ENCODE results near the gene ZNRF1. TPM values are rescaled to one million over a fixed set of nuclear protein-coding genes. Genes with fewer than 3 reads are reported as not detected.

ZNRF1 gene
- total RNA-seq, 3 donors from 2014 or later (not counting 1 experiment from before 2014, with no cell fraction given) = 2.4 to 5.1 (median 3.4) TPM

GRCh38 chr16:75120253-75120652 lies 121.4 kb downstream of the ZNRF1 start:
- H3K27me3 ChIP-seq (ENCODE audit: control insufficient read depth, insufficient read depth, low read length) = no peaks in the 10 kb centered on the region
- Mint-ChIP-seq H3K36me3 (peaks cover 12% of the 10 kb centered on the region), H3K27ac (no peak overlapping the region), H3K9me3 (peaks cover 2 to 6% of the 10 kb centered on the region in 2 donors), H3K4me3 (no peak overlapping the region), H3K4me1 (peaks cover 0 to 7% of the 10 kb centered on the region in 2 donors), H3K27me3 (ENCODE audit: low read depth in 2 of 2) (peaks cover 0 to 3% of the 10 kb centered on the region in 2 donors)
- H3K4me1 ChIP-seq (ENCODE audit: control insufficient read depth, insufficient read depth, low read length) = peaks cover 4% of the 10 kb centered on the region
- ATAC-seq (no peak), DNase-seq (no peak)
- intact Hi-C loops (cut with micrococcal nuclease) = no loop called here
- TF ChIP-seq CTCF (IDR thresholded peaks at IDR 0.05) = no peak
- WGBS (ENCODE audit: insufficient coverage) = 94% methylated on average over 4 of the region's 4 CpGs
- H3K4me3 ChIP-seq (ENCODE audit: low read length) = no peak overlapping the region
- peaks cover 6% of the 10 kb centered on the region for H3K9me3 ChIP-seq (ENCODE audit: control insufficient read depth, insufficient read depth, low read length)
- no peaks in the 10 kb centered on the region for H3K36me3 ChIP-seq (ENCODE audit: control insufficient read depth, insufficient read depth, low read length)
- no peak overlapping the region for H3K27ac ChIP-seq (ENCODE audit: low read length)

DNA sequence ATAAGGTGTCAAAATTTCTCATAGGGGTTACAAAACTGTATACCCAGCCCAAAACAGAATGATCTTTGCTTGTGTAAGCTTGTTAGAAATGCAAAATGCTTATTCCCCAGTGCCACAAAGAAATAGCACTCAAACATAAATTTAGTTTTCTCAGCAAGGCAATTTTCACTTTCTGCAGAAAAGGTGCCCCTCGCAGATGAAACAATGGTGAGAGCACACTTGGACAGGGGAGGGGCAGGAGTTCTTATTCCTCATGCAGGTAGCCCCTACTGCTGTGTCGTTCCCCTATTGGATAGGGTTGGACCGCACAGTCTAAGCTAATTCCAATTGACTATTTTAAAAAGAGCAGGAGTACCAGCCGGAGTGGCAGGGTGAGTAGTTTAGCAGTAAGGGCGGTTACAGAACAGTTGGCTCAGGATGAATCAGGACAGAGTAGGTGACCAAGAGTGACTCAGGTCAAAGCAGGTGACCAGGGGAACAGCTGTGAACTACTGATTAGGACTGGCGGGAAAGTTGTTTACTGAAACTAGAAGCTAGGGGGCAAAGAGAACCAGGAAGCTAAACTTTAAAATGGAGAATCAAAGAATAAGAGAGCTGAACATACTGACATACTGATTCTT lies 123.2 kb downstream of the ZNRF1 start:
- TF ChIP-seq CTCF (IDR thresholded peaks at IDR 0.05) = no peak

DNA sequence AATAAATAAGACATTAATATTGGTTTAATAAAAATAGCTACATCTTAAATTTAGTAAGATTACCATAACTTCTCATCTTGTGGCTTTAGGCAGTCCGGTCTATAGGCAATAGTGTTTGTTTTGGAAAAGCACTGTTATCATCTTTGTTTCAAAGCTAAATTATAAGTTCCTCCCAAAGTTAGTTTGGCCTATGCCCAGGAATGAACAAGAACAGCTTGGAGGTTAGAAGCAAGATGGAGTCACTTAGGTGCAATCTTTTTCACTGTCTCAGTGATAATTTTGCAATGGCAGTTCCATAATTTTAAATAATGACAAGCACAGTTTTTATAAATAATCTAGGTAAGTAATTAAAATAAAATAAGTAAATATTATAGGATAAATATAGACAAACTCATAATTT lies 123.8 kb downstream of the ZNRF1 start:
- no peak for TF ChIP-seq CTCF (IDR thresholded peaks at IDR 0.05)
- no CpG with 5 or more reads among the region's 1 CpG for WGBS (ENCODE audit: insufficient coverage)
- intact Hi-C loops (cut with micrococcal nuclease) = no loop called here
- Histone ChIP-seq H3K27me3 (ENCODE audit: control insufficient read depth, insufficient read depth, low read length) (no peaks in the 10 kb centered on the region), H3K4me1 (ENCODE audit: control insufficient read depth, insufficient read depth, low read length) (no peaks in the 10 kb centered on the region), H3K4me3 (ENCODE audit: low read length) (no peak overlapping the region), H3K9me3 (ENCODE audit: control insufficient read depth, insufficient read depth, low read length) (peaks cover 6% of the 10 kb centered on the region), H3K36me3 (ENCODE audit: control insufficient read depth, insufficient read depth, low read length) (no peaks in the 10 kb centered on the region), H3K27ac (ENCODE audit: low read length) (no peak overlapping the region)
- Mint-ChIP-seq H3K36me3 (peaks cover 12% of the 10 kb centered on the region), H3K9me3 (peaks cover 2 to 6% of the 10 kb centered on the region in 2 donors), H3K27me3 (ENCODE audit: low read depth in 2 of 2) (peaks cover 0 to 3% of the 10 kb centered on the region in 2 donors), H3K4me3 (no peak overlapping the region), H3K4me1 (no peaks in the 10 kb centered on the region), H3K27ac (no peak overlapping the region)
- DNase-seq = no peak
- ATAC-seq = no peak

More for the DNA sequence above, 123.2 kb downstream of the ZNRF1 start:
- Histone ChIP-seq H3K4me3 (ENCODE audit: low read length) (no peak overlapping the region), H3K36me3 (ENCODE audit: control insufficient read depth, insufficient read depth, low read length) (no peaks in the 10 kb centered on the region), H3K27ac (ENCODE audit: low read length) (no peak overlapping the region), H3K4me1 (ENCODE audit: control insufficient read depth, insufficient read depth, low read length) (no peaks in the 10 kb centered on the region), H3K27me3 (ENCODE audit: control insufficient read depth, insufficient read depth, low read length) (no peaks in the 10 kb centered on the region), H3K9me3 (ENCODE audit: control insufficient read depth, insufficient read depth, low read length) (peaks cover 6% of the 10 kb centered on the region)
- Mint-ChIP-seq H3K4me1 (no peaks in the 10 kb centered on the region), H3K36me3 (peaks cover 12% of the 10 kb centered on the region), H3K4me3 (no peak overlapping the region), H3K27ac (no peak overlapping the region), H3K27me3 (ENCODE audit: low read depth in 2 of 2) (peaks cover 0 to 3% of the 10 kb centered on the region in 2 donors), H3K9me3 (peaks cover 2 to 6% of the 10 kb centered on the region in 2 donors)
- DNase-seq (no peak), ATAC-seq (no peak)
- intact Hi-C loops (cut with micrococcal nuclease) = no loop called here
- WGBS (ENCODE audit: insufficient coverage) = 95% methylated on average over 6 of the region's 6 CpGs
